ENCODE measurements around the gene ALPL. TPM values are rescaled to one million over a fixed set of nuclear protein-coding genes. Genes with fewer than 3 reads are reported as not detected.
"Not testable (repeated sequence)": the region's sequence is repeated elsewhere in the genome, so short reads cannot be mapped to it uniquely, and the experiment has no call there.

The ALPL gene
- total and polyA plus RNA-seq, 7 donors = 0.73 to 2.0 (median 1.3) TPM

- no peak for TF ChIP-seq CTCF (IDR thresholded peaks at IDR 0.05)
- 78 to 81% (median 80%) methylated on average over 3 of the region's 3 CpGs for WGBS, 3 donors
Observed at GRCh38 chr1:21517161-21517589, 8.0 kb downstream of the ALPL start.

GRCh38 chr1:21517660-21518480, 8.6 kb downstream of the ALPL start:
- no peaks in the 10 kb centered on the region for H3K9me3 ChIP-seq

More at GRCh38 chr1:21517161-21517589, 8.0 kb downstream of the ALPL start:
- ATAC-seq = no peak
- H3K27me3 ChIP-seq (ENCODE audit: insufficient read depth in 3 of 3, low read length in 2 of 3) = peaks cover 0 to 8% (median 4%) of the 10 kb centered on the region in 3 donors
- no peaks in the 10 kb centered on the region for H3K36me3 ChIP-seq (ENCODE audit: insufficient read depth in 1 of 2, low read depth in 1 of 2)
- H3K4me3 ChIP-seq = no peak overlapping the region
- no peaks in the 10 kb centered on the region for H3K4me1 ChIP-seq
- no peak for DNase-seq
- H3K27ac ChIP-seq = no peak overlapping the region
- H3K9me3 ChIP-seq = no peaks in the 10 kb centered on the region
- intact Hi-C loops (cut with DNase I) = no loop called here

GRCh38 chr1:21518774-21519455, 9.7 kb downstream of the ALPL start:
- Histone ChIP-seq H3K4me1 (no peaks in the 10 kb centered on the region), H3K36me3 (ENCODE audit: insufficient read depth in 1 of 2, low read depth in 1 of 2) (no peaks in the 10 kb centered on the region), H3K9me3 (no peaks in the 10 kb centered on the region), H3K27ac (no peak overlapping the region), H3K27me3 (ENCODE audit: insufficient read depth in 3 of 3, low read length in 2 of 3) (peaks cover 0 to 6% (median 4%) of the 10 kb centered on the region in 3 donors), H3K4me3 (no peak overlapping the region)
- WGBS, 3 donors = 87 to 90% (median 89%) methylated on average over 16 of the region's 16 CpGs
- DNase-seq (no peak), ATAC-seq (no peak)
- intact Hi-C loops (cut with DNase I) = no loop called here
- TF ChIP-seq CTCF (IDR thresholded peaks at IDR 0.05) = no peak

More at GRCh38 chr1:21517660-21518480, 8.6 kb downstream of the ALPL start:
- Histone ChIP-seq H3K27ac (no peak overlapping the region), H3K4me1 (no peaks in the 10 kb centered on the region), H3K27me3 (ENCODE audit: insufficient read depth in 3 of 3, low read length in 2 of 3) (peaks cover 0 to 8% (median 4%) of the 10 kb centered on the region in 3 donors), H3K36me3 (ENCODE audit: insufficient read depth in 1 of 2, low read depth in 1 of 2) (no peaks in the 10 kb centered on the region), H3K4me3 (no peak overlapping the region)
- WGBS, 3 donors = 76 to 84% (median 79%) methylated on average over 13 of the region's 13 CpGs
- intact Hi-C loops (cut with DNase I) = no loop called here
- DNase-seq = no peak
- no peak for ATAC-seq
- no peak for TF ChIP-seq CTCF (IDR thresholded peaks at IDR 0.05)

GRCh38 chr1:21519486-21520070, 10.4 kb downstream of the ALPL start:
- DNase-seq; ATAC-seq; H3K36me3 ChIP-seq (ENCODE audit: insufficient read depth in 1 of 2, low read depth in 1 of 2); intact Hi-C loops (cut with DNase I); H3K4me3 ChIP-seq; H3K9me3 ChIP-seq; H3K27ac ChIP-seq; H3K27me3 ChIP-seq (ENCODE audit: insufficient read depth in 3 of 3, low read length in 2 of 3); H3K4me1 ChIP-seq: not testable (repeated sequence)
- WGBS, 3 donors = 74 to 85% (median 76%) methylated on average over 11 of the region's 11 CpGs
